UCSD-AML1 (cell line): ENCODE measurements around the gene UQCRFS1.
"Not testable (repeated sequence)": the region's sequence is repeated elsewhere in the genome, so short reads cannot be mapped to it uniquely, and the experiment has no call there.

Source experiments
- DNase-seq: peaks from one replicate; lab custom pipeline; 2025; ENCODE audit not compliant: unreplicated experiment; lab: John Stamatoyannopoulos, UW

The UQCRFS1 gene

GRCh38 chr19:29212648-29213573 lies at the start of gene UQCRFS1:
Gene UQCRFS1, minus strand, starts transcription at chr19:29213151. Its CDS starts 33 bp downstream, at chr19:29213118.
- DNase-seq: peak; percentile 96

GRCh38 chr19:29262085-29262484 lies 49.1 kb upstream of the UQCRFS1 start:
- no peak for DNase-seq

GRCh38 chr19:29260477-29261317 lies 47.7 kb upstream of the UQCRFS1 start:
- DNase-seq: peak; percentile 18

GRCh38 chr19:29259867-29260281 lies 46.9 kb upstream of the UQCRFS1 start:
- DNase-seq: no peak

- no peak for DNase-seq
These were observed 46.2 kb upstream of the UQCRFS1 start for GRCh38 chr19:29259153-29259552.

GRCh38 chr19:29256516-29256915 lies 43.6 kb upstream of the UQCRFS1 start:
- no peak for DNase-seq

GRCh38 chr19:29255912-29256311 lies 43.0 kb upstream of the UQCRFS1 start:
- no peak for DNase-seq

GRCh38 chr19:29255006-29255405 lies 42.1 kb upstream of the UQCRFS1 start:
- DNase-seq: no peak

- DNase-seq: not testable (repeated sequence)
These were observed 36.8 kb upstream of the UQCRFS1 start for GRCh38 chr19:29249798-29250197.

GRCh38 chr19:29248332-29248844 lies 35.4 kb upstream of the UQCRFS1 start:
- DNase-seq: no peak

GRCh38 chr19:29247872-29248271 lies 34.9 kb upstream of the UQCRFS1 start:
- no peak for DNase-seq

GRCh38 chr19:29247471-29247870 lies 34.5 kb upstream of the UQCRFS1 start:
- DNase-seq: no peak

- DNase-seq: no peak
These were observed 34.1 kb upstream of the UQCRFS1 start for GRCh38 chr19:29247051-29247450.

GRCh38 chr19:29245215-29245614 lies 32.3 kb upstream of the UQCRFS1 start:
- DNase-seq: no peak

- no peak for DNase-seq
These were observed 28.4 kb upstream of the UQCRFS1 start for GRCh38 chr19:29241324-29241723.

GRCh38 chr19:29239213-29239776 lies 26.3 kb upstream of the UQCRFS1 start:
- DNase-seq: no peak

GRCh38 chr19:29233591-29233990 lies 20.6 kb upstream of the UQCRFS1 start:
- no peak for DNase-seq

- no peak for DNase-seq
These were observed 19.4 kb upstream of the UQCRFS1 start for GRCh38 chr19:29232315-29232852.

GRCh38 chr19:29231306-29231705 lies 18.4 kb upstream of the UQCRFS1 start:
- DNase-seq: not testable (repeated sequence)

GRCh38 chr19:29217616-29218015 lies 4.7 kb upstream of the UQCRFS1 start:
- no peak for DNase-seq

- DNase-seq: no peak
These were observed 3.1 kb upstream of the UQCRFS1 start for GRCh38 chr19:29216021-29216420.
